ENCODE measurements around the gene POPDC3.

Gene POPDC3

GRCh38 chr6:105137388-105137787 lies 42.4 kb downstream of the POPDC3 start:
- no peak for DNase-seq

DNA sequence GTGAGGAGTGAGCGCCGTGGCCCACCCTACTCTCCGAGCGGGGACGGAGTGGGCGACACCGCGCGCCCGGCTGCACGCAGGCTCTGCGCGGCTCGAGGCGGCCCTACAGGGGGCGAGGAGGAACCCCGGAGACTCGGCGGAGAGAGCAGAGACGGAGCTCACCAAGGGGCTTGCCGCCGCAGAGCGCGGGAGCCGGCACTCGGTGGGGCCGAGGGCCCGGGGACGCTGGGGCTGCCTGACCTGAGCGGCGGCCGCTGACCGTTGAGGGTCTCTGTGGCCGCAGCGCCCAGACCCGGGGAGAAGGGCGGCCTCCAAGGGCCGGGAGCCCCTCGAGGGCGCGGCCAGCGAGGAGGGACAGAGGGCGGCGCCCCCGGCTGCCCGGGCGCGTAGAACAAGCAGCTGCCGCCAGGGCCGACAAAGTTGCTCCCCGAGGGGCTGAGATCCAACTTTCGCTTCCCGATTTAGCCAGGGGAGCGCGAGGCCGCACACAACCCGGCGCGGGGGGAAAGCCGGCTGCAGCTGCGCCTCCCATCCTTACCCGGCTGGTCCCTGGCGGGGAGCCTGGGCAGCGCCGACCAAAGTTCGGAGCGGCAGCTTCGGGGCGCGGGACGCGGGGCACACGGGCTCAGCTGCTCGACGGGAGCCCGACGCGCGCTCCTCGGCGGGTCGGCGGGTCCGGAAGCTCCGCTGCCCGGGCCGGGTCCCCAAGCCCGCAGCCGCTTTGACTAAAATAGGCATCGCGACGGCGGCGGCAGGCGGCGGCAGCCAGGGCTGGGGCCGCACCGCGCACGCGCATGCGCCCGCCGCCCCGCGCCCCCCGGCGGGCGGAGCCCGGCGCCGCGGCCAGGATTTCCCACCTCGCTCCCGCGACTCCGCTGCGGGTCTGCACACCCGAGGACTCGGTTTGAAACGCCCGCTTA lies 43.1 kb downstream of the POPDC3 start:
- no peak for DNase-seq

- no peak for DNase-seq
Measured at GRCh38 chr6:105135907-105136430, 43.8 kb downstream of the POPDC3 start.

GRCh38 chr6:105135056-105135455 lies 44.8 kb downstream of the POPDC3 start:
- no peak for DNase-seq

- DNase-seq, result no peak
Measured at GRCh38 chr6:105122717-105123116, 57.1 kb downstream of the POPDC3 start.

DNA sequence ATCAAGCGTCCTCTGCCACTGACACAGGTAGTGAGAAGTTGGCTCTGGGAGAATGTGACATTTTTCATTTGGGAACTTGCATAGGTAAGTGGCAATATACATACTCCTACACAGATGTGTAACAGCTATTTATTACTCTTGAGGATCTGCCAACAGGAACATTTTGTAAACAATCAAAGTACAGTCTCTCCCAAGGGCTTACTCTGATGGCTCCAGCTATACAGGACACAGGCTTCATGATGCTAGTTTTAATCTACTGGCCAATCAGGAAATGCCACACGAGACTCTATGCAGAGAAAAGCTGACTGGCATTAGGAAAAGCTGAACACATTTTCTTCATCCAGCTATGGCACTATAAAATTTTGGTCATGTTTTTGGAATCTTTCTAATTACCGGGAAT lies 57.8 kb downstream of the POPDC3 start:
- DNase-seq, result no peak

GRCh38 chr6:105120570-105120969 lies 59.2 kb downstream of the POPDC3 start:
- DNase-seq, result no peak

DNA sequence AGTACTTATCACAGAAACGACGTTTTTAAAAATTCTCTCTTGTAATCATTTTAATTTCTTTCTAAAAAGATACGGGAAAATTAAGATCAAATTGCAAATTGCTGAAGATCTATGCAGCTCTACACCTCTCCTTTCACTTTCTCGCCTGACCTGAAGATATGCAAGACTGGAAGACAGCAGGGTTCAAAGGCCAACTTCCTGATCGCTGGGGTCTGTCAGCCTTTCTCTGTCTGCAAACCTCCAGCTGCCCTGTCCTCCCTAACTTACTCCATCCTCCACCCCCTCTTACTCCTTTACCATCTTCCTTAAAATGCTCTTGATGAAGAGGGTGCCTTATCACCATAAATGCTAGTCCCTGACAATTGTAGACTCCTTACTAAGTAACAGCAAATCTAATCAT lies 63.7 kb downstream of the POPDC3 start:
- DNase-seq, result no peak

- no peak for DNase-seq
Measured at GRCh38 chr6:105113422-105113821, 66.4 kb downstream of the POPDC3 start.

GRCh38 chr6:105112577-105112976 lies 67.2 kb downstream of the POPDC3 start:
- no peak for DNase-seq

GRCh38 chr6:105111871-105112270 lies 67.9 kb downstream of the POPDC3 start:
- DNase-seq, result no peak

- no peak for DNase-seq
Measured at GRCh38 chr6:105111105-105111504, 68.7 kb downstream of the POPDC3 start.

GRCh38 chr6:105109955-105110895 lies 69.6 kb downstream of the POPDC3 start:
- DNase-seq, result no peak

- no peak for DNase-seq
Measured at GRCh38 chr6:105108631-105109262, 71.1 kb downstream of the POPDC3 start.

Measured in effector CD4-positive, alpha-beta T cell (primary cell).